ENCODE measurements around the gene GPRC5D.

GPRC5D gene

GRCh38 chr12:12952036-12952435, at the start of gene GPRC5D:
TSS of gene GPRC5D (minus strand) at chr12:12952170. CDS start at chr12:12950384, 1,786 bp downstream.
- no peak for DNase-seq

- DNase-seq, result no peak
Measured at GRCh38 chr12:13001775-13002040, 49.7 kb upstream of the GPRC5D start.

DNA sequence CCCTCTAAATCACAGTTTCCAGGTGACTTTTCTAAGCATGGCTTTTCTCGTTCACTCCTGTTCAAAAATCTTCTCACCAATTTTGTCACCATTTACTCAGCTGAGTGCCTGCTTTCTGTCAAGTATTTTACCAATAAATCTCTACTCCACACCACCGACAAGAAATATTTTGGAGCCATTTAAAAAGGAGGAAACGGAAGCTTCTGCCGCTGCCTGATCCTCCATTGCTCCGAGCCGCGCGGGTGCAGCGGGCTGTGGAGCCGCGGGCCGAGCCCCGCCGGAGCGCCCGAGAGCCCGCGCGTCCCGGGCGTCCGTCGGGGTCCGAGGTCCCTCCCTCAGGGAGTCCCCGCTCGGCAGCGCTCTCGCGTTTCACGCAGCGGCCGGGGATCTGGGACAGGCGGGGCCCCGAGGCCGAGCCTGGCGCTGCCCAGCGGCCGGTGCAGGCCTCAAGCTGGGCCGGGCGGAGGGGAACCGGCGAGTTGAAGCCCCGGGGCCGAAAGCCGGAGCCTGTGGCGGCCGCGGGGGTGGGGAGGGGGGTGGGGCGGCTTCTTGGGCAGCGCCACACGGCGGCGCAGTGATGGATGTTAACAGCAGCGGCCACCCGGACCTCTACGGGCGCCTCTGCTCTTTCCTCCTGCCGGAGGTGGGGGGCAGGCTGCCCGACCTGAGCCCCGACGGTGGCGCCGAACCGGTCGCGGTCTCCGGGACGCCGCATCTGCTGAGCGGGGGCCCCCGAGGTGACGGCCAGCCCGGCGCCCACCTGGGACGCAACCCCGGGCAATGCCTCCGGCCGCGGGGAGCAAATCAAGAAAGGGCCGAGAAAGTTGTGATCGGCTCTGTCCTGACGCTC, 49.2 kb upstream of the GPRC5D start:
- no peak for DNase-seq

GRCh38 chr12:13000616-13000924, 48.6 kb upstream of the GPRC5D start:
- no peak for DNase-seq

DNA sequence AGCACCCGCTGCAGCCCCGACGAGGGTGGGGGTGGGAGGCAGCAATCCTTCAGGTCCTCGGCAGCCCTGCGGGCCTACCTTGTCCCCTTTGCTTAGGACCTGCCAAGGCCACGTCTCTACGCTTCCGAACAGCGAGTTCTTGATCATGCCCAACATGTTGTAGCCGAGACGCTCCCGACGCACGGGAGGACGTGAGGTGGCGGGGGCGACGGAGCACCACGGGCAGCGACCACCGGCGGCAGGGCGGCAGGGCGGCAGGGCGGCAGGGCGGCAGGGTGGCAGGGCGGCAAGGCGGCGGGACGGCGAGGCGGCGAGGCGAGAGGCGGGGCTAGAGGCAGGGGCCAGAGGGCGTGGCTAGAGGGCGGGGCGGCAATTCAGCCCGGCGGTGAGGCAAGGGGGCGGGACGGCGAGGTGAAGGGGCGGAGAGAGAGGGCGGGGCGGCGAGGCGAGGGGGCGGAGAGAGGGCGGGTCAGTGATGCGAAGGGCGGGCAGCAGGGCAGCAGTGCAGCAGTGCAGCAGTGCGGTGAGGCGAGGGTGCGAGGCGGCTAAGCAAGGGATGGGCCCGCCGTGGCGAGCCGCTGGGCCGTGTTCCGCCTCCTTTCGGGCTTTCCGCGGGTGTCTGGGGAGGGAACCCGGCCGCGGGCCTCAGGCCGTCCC, 48.1 kb upstream of the GPRC5D start, which contains the start of gene HEBP1:
HEBP1 (minus strand) TSS at position 307 of the 657 bp plus-strand sequence; CDS start at position 156, 151 bp downstream.
- peak; percentile 58 for DNase-seq

DNA sequence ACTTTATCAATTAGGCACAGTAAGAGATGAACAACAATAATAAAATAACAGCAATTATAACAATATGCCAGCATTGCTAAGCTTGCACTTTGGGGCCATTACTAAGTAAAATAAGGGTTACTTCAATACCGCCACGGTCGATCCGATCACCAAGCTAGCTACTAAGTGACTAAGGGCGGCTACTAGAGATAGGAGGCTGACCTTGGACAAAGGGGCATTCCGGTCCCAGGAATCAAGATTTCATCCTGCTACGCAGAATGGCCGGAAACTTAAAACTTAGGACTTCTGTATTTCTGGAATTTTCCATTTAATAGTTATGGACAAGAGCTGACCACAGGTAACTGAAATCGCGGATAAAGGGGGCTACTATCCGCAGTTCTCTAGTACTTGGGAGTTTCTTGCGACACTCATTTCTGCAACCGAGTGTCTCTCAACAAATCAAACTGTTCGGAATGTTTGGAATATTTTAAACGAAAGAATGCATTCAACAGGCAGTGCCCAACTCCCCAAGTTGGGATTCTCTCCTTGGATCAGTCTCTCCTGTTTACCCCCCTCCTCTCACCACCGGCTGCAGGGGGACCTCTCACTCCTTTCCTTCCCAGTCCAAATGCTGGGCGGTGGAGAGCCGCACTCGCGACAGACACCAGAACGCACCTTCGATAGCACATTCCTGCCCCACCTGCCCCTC, 47.4 kb upstream of the GPRC5D start:
- no peak for DNase-seq

GRCh38 chr12:12998248-12998647, 46.3 kb upstream of the GPRC5D start:
- no peak for DNase-seq

DNA sequence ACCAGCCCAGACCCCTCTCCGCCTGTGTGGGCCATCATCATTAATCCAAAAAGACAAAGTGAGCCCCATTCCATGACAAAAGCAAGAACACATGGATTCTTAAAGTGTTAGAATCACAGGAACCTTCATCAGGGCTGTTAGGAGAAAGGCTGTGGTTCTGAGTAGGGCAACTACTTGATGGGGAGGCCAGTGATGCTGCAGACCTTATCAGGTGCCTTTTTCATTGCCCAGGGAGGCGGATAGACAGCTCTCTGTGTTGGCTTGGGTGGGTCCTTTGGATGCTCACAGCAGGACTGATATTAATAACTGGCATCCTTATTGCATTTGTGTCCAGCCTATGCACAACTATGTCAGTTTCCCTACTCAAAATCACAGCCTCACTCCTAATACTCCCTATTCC, 45.8 kb upstream of the GPRC5D start:
- no peak for DNase-seq

- DNase-seq, result no peak
Measured at GRCh38 chr12:12997156-12997555, 45.2 kb upstream of the GPRC5D start.

DNA sequence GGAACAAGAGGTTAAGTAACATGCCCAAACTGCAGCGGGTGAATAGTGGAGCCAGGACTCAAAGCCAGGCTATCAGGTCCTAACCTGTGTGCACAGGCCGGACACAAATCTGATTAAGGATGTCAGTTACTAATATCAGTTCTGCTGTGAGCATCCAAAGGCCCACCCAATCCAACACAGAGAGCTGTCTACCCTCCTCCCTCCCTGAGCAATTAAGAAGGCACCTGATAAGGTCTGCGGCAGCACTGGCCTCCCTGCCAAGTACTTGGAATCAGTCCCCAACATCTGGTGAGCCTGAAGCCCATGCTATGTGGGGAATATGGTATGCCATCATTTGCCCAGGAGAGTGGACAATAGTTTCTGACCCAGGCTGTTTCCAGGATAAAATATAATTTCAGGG, 44.2 kb upstream of the GPRC5D start:
- no peak for DNase-seq

DNA sequence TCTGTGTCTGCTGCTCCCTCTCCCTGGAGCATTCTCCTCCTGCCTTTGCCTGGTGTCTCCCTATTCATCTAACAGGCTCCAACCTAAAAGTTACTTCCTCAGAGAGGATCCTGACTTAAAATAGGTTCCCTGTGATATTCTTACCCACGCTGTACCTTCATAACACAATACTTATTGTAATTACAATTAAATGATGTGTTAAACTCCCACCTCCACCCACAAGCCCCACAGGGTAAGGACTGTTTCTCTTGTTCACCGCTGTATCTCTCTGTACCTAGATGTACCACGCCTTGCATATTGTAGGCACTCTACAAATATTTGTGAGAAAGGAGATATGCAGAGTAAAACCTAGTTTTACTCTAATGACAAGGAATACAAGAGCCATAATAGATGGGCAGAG, 43.1 kb upstream of the GPRC5D start:
- DNase-seq, result no peak

- no peak for DNase-seq
Measured at GRCh38 chr12:12993367-12993766, 41.4 kb upstream of the GPRC5D start.

DNA sequence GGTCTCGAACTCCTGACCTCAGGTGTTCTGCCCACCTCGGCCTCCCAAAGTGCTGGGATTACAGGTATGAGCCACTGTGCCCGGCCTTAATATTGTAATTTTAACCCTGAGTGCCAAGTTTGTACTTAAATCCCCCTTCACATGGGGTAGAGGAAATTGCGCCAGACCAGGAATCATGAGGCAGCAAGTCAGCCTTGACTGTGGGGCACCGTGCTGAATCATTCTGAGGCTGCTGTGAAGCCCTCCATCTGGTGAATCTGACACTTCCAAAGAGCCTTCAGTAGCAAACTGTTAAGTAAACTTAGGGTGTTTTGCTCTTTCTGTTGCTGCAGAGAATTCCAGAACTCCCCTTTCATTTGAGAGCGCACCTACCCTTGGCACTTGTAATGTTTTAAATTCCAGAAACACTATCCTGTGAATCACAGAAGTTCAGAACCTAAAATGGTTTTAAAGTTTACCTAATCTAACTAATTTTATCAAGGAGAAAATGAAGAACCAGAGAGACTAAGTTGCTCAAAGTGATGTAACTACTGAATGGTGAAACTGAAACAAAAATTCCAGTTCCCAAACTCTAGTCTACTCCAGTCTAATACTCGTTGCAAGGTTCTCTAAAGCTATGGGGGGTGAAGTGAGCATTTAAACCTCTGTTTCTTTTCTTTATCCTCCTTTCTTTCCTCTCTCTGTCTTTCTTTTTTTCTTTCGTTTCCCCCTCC, 40.6 kb upstream of the GPRC5D start:
- DNase-seq, result no peak

GRCh38 chr12:12990700-12991468, 38.9 kb upstream of the GPRC5D start:
- no peak for DNase-seq

- DNase-seq, result no peak
Measured at GRCh38 chr12:12987421-12987820, 35.5 kb upstream of the GPRC5D start.

DNA sequence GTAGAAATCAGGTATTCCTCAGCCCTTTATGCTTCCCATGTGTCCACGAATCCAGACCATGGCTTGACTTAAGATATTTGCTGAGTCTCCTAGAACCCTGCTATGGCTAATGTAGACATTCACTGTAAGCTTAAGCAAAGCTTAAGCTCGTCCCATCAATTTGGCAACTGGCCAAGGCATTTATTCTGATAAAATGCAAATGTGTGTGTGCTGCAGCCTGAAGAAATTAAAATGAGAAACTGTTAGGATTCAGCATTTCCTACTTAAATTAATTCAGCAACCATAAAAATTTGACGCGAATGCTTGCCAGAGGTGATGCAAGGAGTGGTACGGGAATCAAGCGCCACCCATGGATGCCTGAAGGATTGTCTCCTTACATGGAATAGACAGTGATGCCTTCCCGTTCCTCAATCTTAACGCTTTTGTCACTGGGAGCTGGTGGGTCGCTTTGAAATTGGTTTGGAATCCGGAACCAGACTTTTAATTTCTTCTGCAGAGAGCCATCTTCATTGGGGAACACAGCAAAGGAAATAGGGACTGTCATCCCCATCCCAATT, 34.9 kb upstream of the GPRC5D start:
- no peak for DNase-seq

- DNase-seq, result no peak
Measured at GRCh38 chr12:12985817-12986408, 33.9 kb upstream of the GPRC5D start.

DNA sequence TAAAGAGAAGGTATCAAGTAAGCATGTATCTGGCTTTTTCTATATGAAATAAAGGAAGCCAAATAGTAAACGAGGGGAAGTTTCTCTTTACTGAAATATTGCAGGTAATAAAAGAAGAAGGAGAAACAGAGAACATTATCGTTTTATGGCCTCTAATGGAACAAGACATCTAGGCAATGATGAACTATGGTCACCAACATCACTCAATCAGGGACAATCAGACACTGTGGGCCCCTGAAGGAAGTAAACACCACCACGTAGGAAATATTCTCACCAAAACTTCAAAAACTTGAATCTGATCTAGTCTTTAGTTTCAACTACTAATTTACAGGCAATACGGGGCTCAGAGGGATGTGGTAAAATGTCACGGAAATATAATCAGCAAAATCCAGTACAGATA, 32.2 kb upstream of the GPRC5D start:
- DNase-seq, result no peak

GRCh38 chr12:12983420-12984035, 31.6 kb upstream of the GPRC5D start:
- peak; percentile 22 for DNase-seq

DNA sequence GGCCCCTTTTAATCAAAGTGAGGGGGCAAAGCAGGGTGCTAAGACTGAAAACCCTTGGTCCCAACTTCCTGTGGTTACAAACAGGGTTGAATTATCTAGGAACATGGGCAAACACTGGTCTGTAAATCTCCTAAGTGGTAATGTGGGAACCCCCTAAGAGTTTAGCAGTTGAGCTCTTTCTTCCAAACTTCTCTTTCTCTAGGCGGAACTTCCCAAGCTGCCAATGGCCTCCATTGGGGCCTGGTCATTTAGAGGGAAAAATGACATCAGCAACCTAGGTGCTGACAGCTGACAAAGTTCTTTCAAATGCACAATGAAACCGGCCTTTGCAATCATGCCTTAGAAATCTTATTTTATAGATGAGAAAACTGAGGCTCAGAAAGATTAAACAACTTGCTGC, 30.4 kb upstream of the GPRC5D start:
- no peak for DNase-seq

GRCh38 chr12:12979731-12980259, 27.8 kb upstream of the GPRC5D start:
- no peak for DNase-seq
